ENCODE measurements around the gene DNAAF8. TPM values are rescaled to one million over a fixed set of nuclear protein-coding genes. Genes with fewer than 3 reads are reported as not detected.

DNAAF8 gene
- total and polyA plus RNA-seq, 10 donors: 0.17 to 1.2 (median 0.57) TPM; not detected in 3

DNA sequence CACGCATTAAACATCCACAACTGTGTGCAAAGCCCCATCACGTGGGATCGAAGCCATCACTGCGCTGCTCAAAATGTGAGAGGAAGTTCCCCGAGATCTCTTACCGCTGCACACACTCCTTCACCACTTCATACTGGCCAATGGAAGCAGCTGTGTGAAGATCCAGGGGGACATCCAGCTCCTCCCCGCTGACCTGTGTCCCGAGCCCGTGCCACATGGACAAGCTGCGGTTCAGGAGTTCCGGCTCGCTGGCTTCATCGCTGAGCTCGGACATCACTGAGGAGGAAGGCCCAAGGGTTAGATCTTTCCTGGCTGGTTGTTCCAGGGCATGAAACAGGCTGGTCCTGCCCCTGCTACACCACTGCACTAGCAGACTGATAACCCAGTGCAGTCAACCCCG lies 4.5 kb upstream of the DNAAF8 start:
- no peak overlapping the region for H3K27ac ChIP-seq
- no peaks in the 10 kb centered on the region for H3K27me3 ChIP-seq (replicated peaks in 1 of 7)
- TF ChIP-seq, protein P1, sequence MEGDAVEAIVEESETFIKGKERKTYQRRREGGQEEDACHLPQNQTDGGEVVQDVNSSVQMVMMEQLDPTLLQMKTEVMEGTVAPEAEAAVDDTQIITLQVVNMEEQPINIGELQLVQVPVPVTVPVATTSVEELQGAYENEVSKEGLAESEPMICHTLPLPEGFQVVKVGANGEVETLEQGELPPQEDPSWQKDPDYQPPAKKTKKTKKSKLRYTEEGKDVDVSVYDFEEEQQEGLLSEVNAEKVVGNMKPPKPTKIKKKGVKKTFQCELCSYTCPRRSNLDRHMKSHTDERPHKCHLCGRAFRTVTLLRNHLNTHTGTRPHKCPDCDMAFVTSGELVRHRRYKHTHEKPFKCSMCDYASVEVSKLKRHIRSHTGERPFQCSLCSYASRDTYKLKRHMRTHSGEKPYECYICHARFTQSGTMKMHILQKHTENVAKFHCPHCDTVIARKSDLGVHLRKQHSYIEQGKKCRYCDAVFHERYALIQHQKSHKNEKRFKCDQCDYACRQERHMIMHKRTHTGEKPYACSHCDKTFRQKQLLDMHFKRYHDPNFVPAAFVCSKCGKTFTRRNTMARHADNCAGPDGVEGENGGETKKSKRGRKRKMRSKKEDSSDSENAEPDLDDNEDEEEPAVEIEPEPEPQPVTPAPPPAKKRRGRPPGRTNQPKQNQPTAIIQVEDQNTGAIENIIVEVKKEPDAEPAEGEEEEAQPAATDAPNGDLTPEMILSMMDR (IDR thresholded peaks at IDR 0.05 in 8 of 11, conservative IDR thresholded peaks at IDR 0.05 in 3 of 11): no peak
- TF ChIP-seq POLR2AphosphoS5 (IDR thresholded peaks at IDR 0.05): no peak
- no peak for TF ChIP-seq POLR2A (IDR thresholded peaks at IDR 0.05)
- intact Hi-C loops (cut with DNase I; ENCODE audit: low total_unique reads): no loop called here
- peaks cover 5 to 19% (median 11%) of the 10 kb centered on the region in 6 donors for H3K4me1 ChIP-seq
- WGBS, 5 donors: 95 to 97% (median 95%) methylated on average over 15 of the region's 15 CpGs
- peaks cover 0 to 64% (median 34%) of the 10 kb centered on the region in 6 donors for H3K36me3 ChIP-seq
- no peak for DNase-seq
- H3K9me3 ChIP-seq: no peaks in the 10 kb centered on the region
- no peak overlapping the region for H3K4me3 ChIP-seq

DNA sequence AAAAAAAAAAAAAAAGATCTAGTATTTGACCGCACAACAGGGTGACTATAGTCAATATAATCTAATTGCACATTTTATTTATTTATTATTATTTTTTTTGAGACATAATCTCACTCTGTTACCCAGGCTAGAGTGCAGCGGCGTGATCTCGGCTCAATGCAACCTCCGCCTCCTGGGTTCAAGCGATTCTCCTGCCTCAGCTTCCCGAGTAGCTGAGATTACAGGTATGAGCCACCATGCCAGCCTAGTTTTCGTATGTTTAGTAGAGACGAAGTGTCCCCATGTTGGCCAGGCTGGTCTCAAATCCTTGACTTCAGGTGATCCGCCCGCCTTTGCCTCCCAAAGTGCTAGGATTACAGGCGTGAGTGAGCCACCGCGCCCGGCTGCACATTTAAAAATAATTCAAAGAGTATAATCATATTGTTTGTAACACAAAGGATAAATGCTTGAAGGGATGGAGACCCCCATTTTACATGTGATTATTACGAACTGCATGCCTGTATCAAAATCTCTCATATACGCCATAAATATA lies 1.1 kb upstream of the DNAAF8 start:
- Histone ChIP-seq H3K36me3 (peaks cover 0 to 32% (median 12%) of the 10 kb centered on the region in 6 donors), H3K4me1 (peaks cover 10 to 26% (median 17%) of the 10 kb centered on the region in 6 donors), H3K4me3 (peak overlapping the region; percentile 81 to 100 (median 98)), H3K27me3 (replicated peaks in 1 of 7) (no peaks in the 10 kb centered on the region), H3K9me3 (no peaks in the 10 kb centered on the region), H3K27ac (peak overlapping the region in 5 of 8 donors; percentile 78 to 84 (median 80))
- intact Hi-C loops (cut with DNase I; ENCODE audit: low total_unique reads): no loop called here
- no peak for DNase-seq
- WGBS, 5 donors: 39 to 48% (median 44%) methylated on average over 17 of the region's 17 CpGs
- TF ChIP-seq POLR2AphosphoS5 (IDR thresholded peaks at IDR 0.05) (no peak), POLR2A (IDR thresholded peaks at IDR 0.05) (no peak)
- TF ChIP-seq, protein P1 (IDR thresholded peaks at IDR 0.05 in 8 of 11, conservative IDR thresholded peaks at IDR 0.05 in 3 of 11): no peak

GRCh38 chr16:4733747-4734062 lies 632 bp upstream of the DNAAF8 start:
- Histone ChIP-seq H3K4me3 (peak overlapping the region; percentile 81 to 100 (median 98)), H3K4me1 (peaks cover 10 to 26% (median 17%) of the 10 kb centered on the region in 6 donors), H3K9me3 (no peaks in the 10 kb centered on the region), H3K36me3 (peaks cover 0 to 28% (median 9%) of the 10 kb centered on the region in 6 donors), H3K27me3 (replicated peaks in 1 of 7) (no peaks in the 10 kb centered on the region), H3K27ac (peak overlapping the region; percentile 51 to 84 (median 78))
- TF ChIP-seq POLR2AphosphoS5 (IDR thresholded peaks at IDR 0.05): no peak
- TF ChIP-seq POLR2A (IDR thresholded peaks at IDR 0.05): no peak
- TF ChIP-seq, protein P1 (IDR thresholded peaks at IDR 0.05 in 8 of 11, conservative IDR thresholded peaks at IDR 0.05 in 3 of 11): no peak
- intact Hi-C loops (cut with DNase I; ENCODE audit: low total_unique reads): no loop called here
- WGBS, 5 donors: 0 to 3% (median 1%) methylated on average over 8 to 19 of the region's 19 CpGs
- DNase-seq: no peak

GRCh38 chr16:4734730-4735535 lies 596 bp downstream of the DNAAF8 start:
- no peaks in the 10 kb centered on the region for H3K9me3 ChIP-seq
- peak overlapping the region; percentile 51 to 84 (median 78) for H3K27ac ChIP-seq
- H3K27me3 ChIP-seq (replicated peaks in 1 of 7): no peaks in the 10 kb centered on the region
- TF ChIP-seq POLR2AphosphoS5 (IDR thresholded peaks at IDR 0.05) (peak in 2 of 3 donors; percentile 33 to 57), POLR2A (IDR thresholded peaks at IDR 0.05) (peak in 1 of 3 donors; percentile 26)
- TF ChIP-seq, protein P1 (IDR thresholded peaks at IDR 0.05 in 8 of 11, conservative IDR thresholded peaks at IDR 0.05 in 3 of 11): no peak
- peak; percentile 98 for DNase-seq
- peaks cover 10 to 26% (median 17%) of the 10 kb centered on the region in 6 donors for H3K4me1 ChIP-seq
- H3K4me3 ChIP-seq: peak overlapping the region; percentile 81 to 100 (median 98)
- intact Hi-C loops (cut with DNase I; ENCODE audit: low total_unique reads): no loop called here
- WGBS, 5 donors: 6 to 9% (median 8%) methylated on average over 28 to 38 of the region's 38 CpGs
- peaks cover 0 to 15% (median 2%) of the 10 kb centered on the region in 6 donors for H3K36me3 ChIP-seq

Measured in spleen (tissue), 11 donors.